ENCODE data around the gene TUBA1A.
"Not testable (repeated sequence)": the region's sequence is repeated elsewhere in the genome, so short reads cannot be mapped to it uniquely, and the experiment has no call there.

Gene TUBA1A

DNA sequence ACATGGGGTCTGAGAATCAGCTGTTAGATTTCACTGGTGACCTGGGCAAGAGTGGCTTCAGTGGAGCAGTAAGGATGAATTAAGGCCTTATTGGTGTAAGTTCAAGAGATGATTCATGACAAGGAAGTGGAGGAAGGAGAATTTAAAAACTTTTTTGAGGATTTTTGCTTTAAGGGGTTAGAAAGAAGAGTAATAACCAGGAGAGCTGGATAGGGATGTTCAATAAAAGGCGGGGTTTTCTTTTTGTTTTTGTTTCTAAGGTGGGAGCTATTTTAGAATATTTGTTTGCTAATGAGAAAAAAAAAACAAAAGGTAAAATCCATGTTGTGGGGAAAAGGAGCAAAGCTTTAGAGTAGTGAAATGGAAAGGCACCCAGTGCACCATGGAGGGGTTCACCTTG lies 42.5 kb downstream of the TUBA1A start:
- DNase-seq (ENCODE audit: low read depth), result no peak

GRCh38 chr12:49144384-49144783 lies 44.5 kb downstream of the TUBA1A start:
- DNase-seq (ENCODE audit: low read depth), result no peak

DNA sequence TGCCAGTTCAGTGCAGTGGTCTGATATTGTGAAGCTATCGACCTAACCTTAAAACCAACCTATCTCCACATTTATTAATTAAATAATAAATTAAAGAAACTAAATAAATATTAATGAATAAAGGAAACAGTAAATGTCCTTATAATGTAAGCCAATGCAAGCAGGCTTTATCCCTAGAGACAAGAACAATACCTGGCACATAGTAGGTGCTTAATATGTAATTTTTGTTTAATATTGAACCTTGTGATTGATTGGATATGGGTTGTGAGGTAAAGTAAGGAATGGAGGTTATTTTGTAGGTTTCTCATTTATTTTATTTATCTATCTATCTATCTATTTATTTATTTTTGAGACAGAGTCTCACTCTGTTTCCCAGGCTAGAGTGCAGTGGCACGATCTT lies 49.9 kb downstream of the TUBA1A start:
- no peak for DNase-seq (ENCODE audit: low read depth)

GRCh38 chr12:49138587-49138986 lies 50.3 kb downstream of the TUBA1A start:
- no peak for DNase-seq (ENCODE audit: low read depth)

- DNase-seq (ENCODE audit: low read depth), result no peak
Observed at GRCh38 chr12:49137476-49137875, 51.4 kb downstream of the TUBA1A start.

- DNase-seq (ENCODE audit: low read depth), result not testable (repeated sequence)
Observed at GRCh38 chr12:49136997-49137396, 51.9 kb downstream of the TUBA1A start.
